Hematopoietic multipotent progenitor cell treated with erythropoietin and hydrocortisone succinate and interleukin-3 and kit ligand, for 17 days (in vitro differentiated cells): ENCODE results near the gene UBE2L3.
"Not testable (repeated sequence)": the region's sequence is repeated elsewhere in the genome, so short reads cannot be mapped to it uniquely, and the experiment has no call there.

Experiments used
- DNase-seq: peaks from one replicate; pipeline ENCODE4 v3.0.0-alpha.2; 2015; ENCODE audit warnings: low spot score

UBE2L3 gene

GRCh38 chr22:21628386-21629254 is 61.1 kb downstream of the UBE2L3 start:
- DNase-seq: no peak

DNA sequence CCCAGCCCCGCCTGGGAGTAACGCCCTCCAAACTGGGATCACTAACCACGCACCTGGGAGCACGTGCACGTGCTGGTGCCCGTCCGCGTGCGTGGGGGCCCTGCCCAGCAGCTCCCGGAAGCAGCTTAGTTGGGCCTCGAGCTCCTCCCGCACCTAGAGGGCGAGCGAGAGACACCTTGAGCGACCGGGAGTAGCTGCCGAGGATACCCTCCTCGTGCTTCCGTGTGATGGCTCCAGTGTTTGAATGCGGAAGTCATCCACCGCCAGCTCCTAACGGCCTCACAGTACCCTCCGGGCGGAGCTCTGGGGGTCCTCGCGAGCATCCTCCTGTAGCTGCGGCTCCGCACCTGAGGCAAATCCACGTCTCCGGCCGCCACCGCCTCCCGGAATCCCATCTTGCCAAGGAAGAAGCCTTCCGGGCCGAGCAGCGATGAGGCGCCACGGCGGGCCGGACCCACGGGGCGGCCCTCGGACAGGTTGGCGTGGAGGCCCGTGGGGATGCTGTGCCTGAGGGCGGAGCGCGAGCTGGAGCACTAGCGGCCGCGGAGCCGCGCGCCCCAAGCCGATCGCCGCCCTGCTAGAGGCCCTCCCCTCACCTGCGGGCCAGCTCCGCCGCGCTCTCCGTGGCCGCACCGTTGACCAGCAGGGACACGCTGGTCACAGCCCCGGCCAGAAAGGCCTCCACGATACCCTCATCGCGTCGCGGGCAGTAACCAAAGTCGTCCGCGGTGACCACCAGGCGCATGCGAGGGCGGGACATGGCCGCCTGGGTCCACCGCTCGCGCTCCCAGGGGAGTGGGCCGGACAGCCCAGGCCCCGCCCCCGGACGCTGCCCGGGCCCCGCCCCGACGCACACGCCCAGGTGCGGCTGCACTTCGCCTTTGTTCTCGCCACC is 62.0 kb downstream of the UBE2L3 start, which contains the start of gene YDJC:
TSS of gene YDJC (minus strand) at position 768 of the 895 bp plus-strand sequence. CDS start at position 760, 8 bp downstream.
- DNase-seq: peak; percentile 91

DNA sequence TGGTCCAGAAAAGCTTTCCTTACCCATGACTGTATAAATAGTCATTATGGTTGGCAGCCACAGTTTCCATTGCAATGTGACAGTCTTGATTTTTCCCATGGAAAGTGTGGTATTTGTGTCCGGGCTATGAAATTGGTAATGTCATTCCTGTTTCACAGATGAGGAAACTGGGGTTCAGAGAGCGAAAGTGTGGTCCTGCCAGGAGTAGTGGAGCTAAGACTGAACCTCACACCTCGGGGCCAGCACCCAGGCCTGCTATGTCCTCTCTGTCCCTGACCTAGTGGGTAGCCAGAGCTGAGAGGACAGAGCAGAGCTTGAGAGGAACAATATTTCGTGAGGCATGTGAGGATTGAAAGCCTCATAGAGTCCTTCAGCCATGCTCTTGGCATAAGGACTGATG is 63.5 kb downstream of the UBE2L3 start:
- DNase-seq: no peak

DNA sequence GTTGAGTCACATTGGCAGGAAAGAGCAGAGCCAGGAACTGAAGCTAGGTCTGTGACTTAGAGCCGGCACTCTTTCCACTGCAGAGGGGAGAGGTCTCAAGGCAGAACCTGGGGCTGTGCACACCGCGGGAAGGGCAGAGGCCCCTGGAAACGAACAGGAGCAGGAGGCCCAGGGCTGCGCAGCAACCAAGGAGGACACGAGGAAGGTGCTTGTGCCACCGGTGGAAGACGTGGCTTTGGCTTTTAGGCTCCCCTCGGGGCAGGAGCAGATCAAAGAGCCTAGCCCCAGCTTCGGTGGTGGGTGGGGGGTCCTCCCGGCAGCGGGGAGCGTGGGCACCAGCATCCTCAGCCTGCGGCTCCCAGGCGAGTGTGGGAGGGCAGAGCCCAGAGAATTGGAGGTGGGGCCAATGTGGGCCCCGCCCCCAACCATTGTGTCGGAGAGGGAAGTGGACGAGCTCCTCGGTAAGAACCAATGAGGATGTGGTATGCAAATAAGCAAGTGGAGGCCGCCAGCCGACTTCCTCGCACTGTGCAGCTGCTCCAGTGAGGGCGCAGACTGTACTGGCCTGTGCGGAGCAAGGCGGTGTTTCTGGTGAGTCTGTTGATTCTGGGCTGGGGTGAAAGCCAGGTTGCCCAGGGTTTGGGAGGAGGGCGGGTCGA is 64.9 kb downstream of the UBE2L3 start, which contains the start of gene CCDC116:
TSS of gene CCDC116 (plus strand) at position 524 of the 659 bp plus-strand sequence. CDS start 422 bp downstream, outside the sequence.
- DNase-seq: no peak

GRCh38 chr22:21632931-21633330 is 65.4 kb downstream of the UBE2L3 start:
- no peak for DNase-seq

- no peak for DNase-seq
Measured at GRCh38 chr22:21633481-21633880, 66.0 kb downstream of the UBE2L3 start.

DNA sequence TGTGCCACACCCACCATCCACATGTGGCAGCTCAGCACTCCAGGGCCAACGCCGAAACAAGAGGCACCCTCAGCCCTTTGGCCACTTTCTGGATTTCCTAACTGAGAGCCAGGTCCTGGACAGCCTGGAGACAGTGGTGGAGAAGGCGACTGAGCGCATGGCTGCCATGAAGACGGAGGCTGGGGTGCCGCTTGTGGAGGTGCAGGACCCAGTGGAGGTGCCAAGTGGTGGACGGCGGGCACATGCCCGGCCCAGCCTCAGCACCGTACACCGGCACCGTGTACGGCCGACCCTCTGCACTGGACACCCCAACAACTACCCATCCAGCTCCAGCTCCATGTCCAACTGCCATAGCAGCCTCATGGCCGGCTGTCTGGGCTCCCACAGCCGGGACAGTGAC is 66.6 kb downstream of the UBE2L3 start:
- DNase-seq: no peak

GRCh38 chr22:21634844-21635243 is 67.3 kb downstream of the UBE2L3 start:
- no peak for DNase-seq

DNA sequence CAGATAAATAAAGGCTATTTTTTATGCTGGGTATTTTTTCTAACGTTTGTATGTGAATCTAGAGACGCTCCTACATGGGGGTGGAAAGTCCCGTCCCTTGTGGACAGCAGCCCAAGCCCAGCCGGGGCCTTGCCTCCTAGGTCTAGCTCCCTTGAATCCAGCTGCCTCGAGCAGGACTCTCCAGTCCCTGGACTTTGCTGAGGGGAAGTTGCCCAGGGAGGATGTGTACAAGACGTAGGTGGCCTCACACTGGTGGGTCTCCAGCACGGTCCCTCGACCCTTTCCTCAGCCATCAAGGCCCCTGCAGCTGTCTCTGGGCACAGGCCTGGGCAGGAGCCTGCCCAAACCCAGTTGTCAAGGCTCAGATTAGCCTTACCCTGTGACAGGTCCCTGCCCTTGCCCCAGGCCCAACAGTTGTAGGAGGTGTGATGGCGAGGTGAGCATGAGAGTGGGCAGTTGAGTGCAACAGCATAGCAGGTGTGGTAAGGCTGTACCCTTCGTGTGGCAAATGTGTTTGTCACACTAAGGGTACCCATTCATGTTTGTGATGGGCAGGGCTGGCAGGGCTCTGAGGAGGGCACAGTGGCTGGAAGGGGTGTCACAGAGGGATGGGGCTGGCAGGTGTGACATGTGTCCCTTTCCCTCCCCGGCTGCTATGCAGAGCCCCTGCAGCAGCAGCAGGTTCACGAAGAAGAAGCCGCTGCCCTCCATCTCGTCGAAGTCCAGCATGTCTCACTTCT is 68.4 kb downstream of the UBE2L3 start:
- no peak for DNase-seq

DNA sequence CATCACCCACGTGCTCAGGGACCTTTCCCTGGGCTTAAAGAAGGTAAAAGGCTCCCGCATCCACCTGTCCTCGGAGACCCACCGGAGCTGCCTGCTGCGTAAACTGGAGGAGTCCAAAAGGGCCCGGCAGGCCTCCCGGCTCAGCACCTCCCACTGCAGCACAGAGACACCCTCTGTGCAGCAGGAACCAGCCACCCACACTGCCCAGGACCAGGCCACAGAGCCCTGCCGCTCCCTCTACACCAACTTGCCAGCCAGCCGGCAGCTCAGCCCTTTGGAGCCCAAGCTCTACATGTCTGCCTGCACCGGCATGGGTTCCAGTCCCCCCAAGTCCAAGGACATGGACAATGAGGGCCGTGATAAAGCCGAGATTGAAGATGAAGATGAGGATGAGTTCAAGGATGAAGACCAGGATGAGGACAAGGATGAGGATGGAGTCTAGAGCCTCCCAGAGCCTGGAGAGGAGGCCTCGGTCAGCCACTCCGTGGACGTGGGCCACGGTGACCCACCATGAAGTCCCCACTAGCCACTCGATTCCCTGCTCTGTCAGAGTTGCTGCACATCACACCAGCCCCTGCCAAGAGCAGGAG is 69.2 kb downstream of the UBE2L3 start:
- DNase-seq: no peak

DNA sequence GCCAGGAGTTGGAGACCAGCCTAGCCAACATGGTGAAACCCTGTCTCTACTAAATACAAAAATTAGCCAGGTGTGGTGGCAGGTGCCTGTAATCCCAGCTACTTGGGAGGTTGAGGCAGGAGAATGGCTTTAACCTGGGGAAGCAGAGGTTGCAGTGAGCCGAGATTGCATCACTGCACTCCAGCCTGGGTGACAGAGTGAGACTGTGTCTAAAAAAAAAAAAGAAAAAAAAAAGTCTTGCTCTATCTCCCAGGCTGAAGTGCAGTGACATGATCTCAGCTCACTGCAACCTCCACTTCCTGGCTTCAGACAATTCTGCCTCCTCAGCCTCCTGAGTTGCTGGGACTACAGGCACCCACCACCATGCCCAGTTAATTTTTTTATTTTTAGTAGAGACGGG is 69.9 kb downstream of the UBE2L3 start:
- not testable (repeated sequence) for DNase-seq

DNA sequence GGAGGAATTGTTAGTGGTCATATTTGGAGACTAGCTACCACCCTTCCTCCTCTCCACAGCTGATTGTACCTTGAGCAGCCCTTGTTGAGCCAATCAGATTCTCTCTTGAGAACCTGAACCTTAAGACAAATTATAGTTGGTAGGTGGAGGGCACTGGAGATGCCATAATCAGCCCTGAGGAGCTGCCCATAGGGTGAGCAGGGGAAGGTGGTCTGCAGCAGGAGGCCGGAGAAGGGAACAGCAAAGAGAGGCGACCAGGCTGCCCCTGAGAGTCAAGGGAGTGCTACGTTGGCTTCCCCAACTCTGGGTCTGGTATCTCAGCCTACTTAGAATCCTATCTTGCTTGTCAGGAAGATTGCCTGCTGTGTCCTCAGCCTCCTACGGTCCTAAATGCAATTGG is 71.8 kb downstream of the UBE2L3 start:
- DNase-seq: no peak

DNA sequence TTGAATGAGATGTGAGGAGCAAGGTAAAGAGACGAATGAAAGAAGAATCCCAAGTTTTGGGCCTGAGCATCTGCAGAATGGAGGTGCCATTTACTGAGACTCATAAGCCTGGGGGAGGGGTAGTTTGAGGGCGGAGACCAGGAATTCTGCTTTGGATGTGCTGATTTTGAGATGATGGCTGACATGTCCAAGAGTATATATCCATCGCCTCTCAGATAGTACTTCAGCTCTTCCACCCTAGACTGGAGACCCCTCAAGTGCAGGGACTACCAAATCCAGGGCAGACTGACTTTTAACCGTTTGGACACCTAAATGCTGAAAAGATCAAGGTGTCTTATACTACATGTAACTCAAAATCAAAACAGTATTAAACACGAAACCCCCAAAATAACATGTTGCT is 73.3 kb downstream of the UBE2L3 start:
- no peak for DNase-seq

- DNase-seq: no peak
Measured at GRCh38 chr22:21641417-21641788, 73.9 kb downstream of the UBE2L3 start.

GRCh38 chr22:21641789-21642583 is 74.5 kb downstream of the UBE2L3 start, which contains the start of gene SDF2L1:
Gene SDF2L1 (plus strand): TSS chr22:21642302. CDS start chr22:21642337, 35 bp downstream.
- peak; percentile 98 for DNase-seq

- DNase-seq: peak; percentile 54
Measured at GRCh38 chr22:21642584-21643448, 75.3 kb downstream of the UBE2L3 start.

- DNase-seq: no peak
Measured at GRCh38 chr22:21643533-21644357, 76.2 kb downstream of the UBE2L3 start.

- not testable (repeated sequence) for DNase-seq
Measured at GRCh38 chr22:21645513-21645912, 78.0 kb downstream of the UBE2L3 start.
